OCI-LY7 (cell line): ENCODE data around the gene ZYG11A.

Experiments used
- EZH2phosphoT487 ChIP-seq: fragments of 200-600 bp; sonication (generic); IDR thresholded peaks from 2 replicates; pipeline ENCODE4 v1.6.1; 2018; ENCODE audit warnings: low read depth, borderline replicate concordance, mild to moderate bottlenecking, mixed run types, antibody characterized with exemption, low read length, moderate library complexity, mixed read lengths
- TF ChIP-seq, protein P1 (sequence below): fragments of 200-600 bp; sonication (generic); conservative IDR thresholded peaks from 2 replicates; pipeline ENCODE4 v1.5.1; 2014; ENCODE audit warnings: mild to moderate bottlenecking, antibody characterized with exemption, low read length, moderate library complexity, mixed read lengths

DNA sequence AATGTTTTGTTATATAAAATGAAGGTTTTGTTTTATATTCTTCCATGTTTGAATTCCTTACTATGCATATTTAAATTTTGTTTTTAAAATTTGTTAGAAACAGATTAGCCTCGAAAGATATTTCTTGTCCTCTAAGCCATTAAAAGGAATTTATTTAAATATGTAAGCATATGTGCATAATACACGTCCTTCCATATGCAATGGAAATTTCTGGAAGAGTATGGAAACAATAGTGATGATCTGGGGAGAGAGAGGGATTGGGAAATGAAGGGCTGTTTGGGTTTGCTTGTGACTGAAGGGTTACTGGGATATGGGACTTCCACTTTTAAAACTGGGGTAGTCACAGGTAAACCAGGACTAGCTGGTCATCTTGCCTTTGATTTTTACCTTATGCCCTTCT is 57.8 kb downstream of the ZYG11A start:
- no peak for TF ChIP-seq EZH2phosphoT487
- TF ChIP-seq, protein P1, sequence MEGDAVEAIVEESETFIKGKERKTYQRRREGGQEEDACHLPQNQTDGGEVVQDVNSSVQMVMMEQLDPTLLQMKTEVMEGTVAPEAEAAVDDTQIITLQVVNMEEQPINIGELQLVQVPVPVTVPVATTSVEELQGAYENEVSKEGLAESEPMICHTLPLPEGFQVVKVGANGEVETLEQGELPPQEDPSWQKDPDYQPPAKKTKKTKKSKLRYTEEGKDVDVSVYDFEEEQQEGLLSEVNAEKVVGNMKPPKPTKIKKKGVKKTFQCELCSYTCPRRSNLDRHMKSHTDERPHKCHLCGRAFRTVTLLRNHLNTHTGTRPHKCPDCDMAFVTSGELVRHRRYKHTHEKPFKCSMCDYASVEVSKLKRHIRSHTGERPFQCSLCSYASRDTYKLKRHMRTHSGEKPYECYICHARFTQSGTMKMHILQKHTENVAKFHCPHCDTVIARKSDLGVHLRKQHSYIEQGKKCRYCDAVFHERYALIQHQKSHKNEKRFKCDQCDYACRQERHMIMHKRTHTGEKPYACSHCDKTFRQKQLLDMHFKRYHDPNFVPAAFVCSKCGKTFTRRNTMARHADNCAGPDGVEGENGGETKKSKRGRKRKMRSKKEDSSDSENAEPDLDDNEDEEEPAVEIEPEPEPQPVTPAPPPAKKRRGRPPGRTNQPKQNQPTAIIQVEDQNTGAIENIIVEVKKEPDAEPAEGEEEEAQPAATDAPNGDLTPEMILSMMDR = no peak
